GM12878 (cell line): ENCODE measurements around the gene KRTAP2-4. TPM values are rescaled to one million over a fixed set of nuclear protein-coding genes. Genes with fewer than 3 reads are reported as not detected.
"Not testable (repeated sequence)": the region's sequence is repeated elsewhere in the genome, so short reads cannot be mapped to it uniquely, and the experiment has no call there.

Experiments used
- ATAC-seq: fragments of 200-7000 bp; cut with Tn5 transposase; 3 replicates; pipeline ENCODE4 v1.9.1; 2020; ENCODE audit warnings: mild to moderate bottlenecking, moderate library complexity
- BruUV-seq: library from RNA; stranded (reverse); fragments of 400-500 nt; replicated peaks from 2 replicates; lab custom pipeline; 2021; lab: Mats Ljungman, UMichigan
- CTCF ChIA-PET: fragments of 300-600 bp; sonication (Branson Sonifier 250); formaldehyde crosslinking; extraction: SDS; loops from one replicate; lab custom pipeline; 2021; ENCODE audit warnings: inconsistent platforms; lab: Yijun Ruan, JAX
- POLR2A ChIA-PET: fragments of 350-600 bp; formaldehyde crosslinking; extraction: SDS; loops from one replicate; lab custom pipeline; 2021; ENCODE audit warnings: inconsistent platforms; lab: Charles Lee
- RAD21 ChIA-PET: fragments of 300-600 bp; sonication (Branson Sonifier 250); formaldehyde crosslinking; loops from one replicate; lab custom pipeline; 2023; ENCODE audit warnings: antibody characterized with exemption; ENCODE audit not compliant: unreplicated experiment; lab: Charles Lee
- SMC1A ChIA-PET: fragments of 300-600 bp; sonication (Branson Sonifier 250); formaldehyde crosslinking; loops from one replicate; lab custom pipeline; 2023; ENCODE audit not compliant: unreplicated experiment, uncharacterized antibody; lab: Charles Lee
- DNase-seq: peaks from one replicate; pipeline ENCODE4 v3.0.0-alpha.2; 2011; ENCODE audit warnings: low read depth, low spot score
- FAIRE-seq: peaks from 3 replicates; lab custom pipeline; 2011; peaks lifted over from hg19 to GRCh38; lab: Jason Lieb, UNC
- H2AFZ ChIP-seq: 2 replicates; pipeline ENCODE4 v1.6.0; 2011; ENCODE audit warnings: low read depth, low read length, control low read depth; ENCODE audit not compliant: control insufficient read depth
- H3K27ac ChIP-seq: 2 replicates; pipeline ENCODE4 v1.5.1; 2011; ENCODE audit warnings: control low read depth; ENCODE audit not compliant: control insufficient read depth, insufficient read depth
- H3K27me3 ChIP-seq, 2 experiments: replicated peaks in 1 of 2; 2 replicates each; pipeline versions ENCODE4 v1.6.0 to v1.6.1; 2011; ENCODE audit warnings: low read length in 1 of 2; ENCODE audit not compliant: control insufficient read depth in 2 of 2, insufficient read depth in 2 of 2
- H3K36me3 ChIP-seq, 2 experiments: 2 replicates each; pipeline ENCODE4 v1.5.1; 2011; ENCODE audit warnings: low read length in 1 of 2; ENCODE audit not compliant: control insufficient read depth in 2 of 2, insufficient read depth in 2 of 2
- H3K4me1 ChIP-seq: 2 replicates; pipeline ENCODE4 v1.6.1; 2011; ENCODE audit warnings: mild to moderate bottlenecking, low read length, moderate library complexity, mixed read lengths; ENCODE audit not compliant: control insufficient read depth, insufficient read depth
- H3K4me2 ChIP-seq: 2 replicates; pipeline ENCODE4 v1.6.0; 2011; ENCODE audit warnings: control low read depth; ENCODE audit not compliant: control insufficient read depth, insufficient read depth
- H3K4me3 ChIP-seq: fragments of 200-600 bp; sonication (generic); 2 replicates; pipeline ENCODE4 v1.5.1; 2016
- H3K79me2 ChIP-seq: 2 replicates; pipeline ENCODE4 v1.6.0; 2011; ENCODE audit warnings: low read length; ENCODE audit not compliant: control insufficient read depth, insufficient read depth
- H3K9ac ChIP-seq: 2 replicates; pipeline ENCODE4 v1.8.0; 2011; ENCODE audit warnings: low read length, control low read depth, mixed read lengths; ENCODE audit not compliant: control insufficient read depth, insufficient read depth
- H3K9me3 ChIP-seq: replicated peaks from 3 replicates; pipeline ENCODE4 v1.5.1; 2011; ENCODE audit warnings: mild to moderate bottlenecking, low read length; ENCODE audit not compliant: control insufficient read depth, insufficient read depth
- H4K20me1 ChIP-seq: 2 replicates; pipeline ENCODE4 v1.6.0; 2011; ENCODE audit not compliant: control insufficient read depth, insufficient read depth
- CBX3 ChIP-seq: fragments of 200-600 bp; sonication (generic); IDR thresholded peaks from 2 replicates; pipeline ENCODE4 v1.6.1; 2016; ENCODE audit warnings: low read depth, borderline replicate concordance
- CBX5 ChIP-seq: sonication (generic); IDR thresholded peaks from 2 replicates; pipeline ENCODE4 v1.6.1; 2016; ENCODE audit warnings: low read depth, moderate library complexity, mild to moderate bottlenecking, inconsistent platforms
- EP300 ChIP-seq, 2 experiments: fragments of 150-350 bp in 1 of 2; IDR thresholded peaks; 2 replicates each; pipeline ENCODE4 v1.6.1; 2011 to 2012; ENCODE audit warnings: low read depth in 2 of 2, low read length in 2 of 2, borderline replicate concordance in 1 of 2, improper control_type of control experiment in 1 of 2, inconsistent platforms in 1 of 2; ENCODE audit not compliant: control insufficient read depth in 1 of 2
- GABPA ChIP-seq: IDR thresholded peaks from 2 replicates; pipeline ENCODE4 v1.6.1; 2014; ENCODE audit warnings: antibody characterized with exemption, low read depth, mild to moderate bottlenecking, inconsistent platforms
- PAX5 ChIP-seq: IDR thresholded peaks from 2 replicates; pipeline ENCODE4 v1.6.1; 2011; ENCODE audit warnings: low read depth, low read length, borderline replicate concordance
- RBBP5 ChIP-seq: fragments of 200-600 bp; sonication (generic); conservative IDR thresholded peaks from 2 replicates; pipeline ENCODE4 v1.6.1; 2016
- SIX5 ChIP-seq: IDR thresholded peaks from 2 replicates; pipeline ENCODE4 v1.6.1; 2011; ENCODE audit warnings: mild to moderate bottlenecking, low read depth, low read length, moderate library complexity; ENCODE audit not compliant: severe bottlenecking
- SPI1 ChIP-seq: IDR thresholded peaks from 2 replicates; pipeline ENCODE4 v1.6.1; 2011; ENCODE audit warnings: low read depth, mild to moderate bottlenecking, low read length, moderate library complexity, borderline replicate concordance; ENCODE audit not compliant: insufficient read depth
- SUPT20H ChIP-seq: IDR thresholded peaks from 2 replicates; pipeline ENCODE4 v1.6.1; 2011; ENCODE audit warnings: low read depth, mild to moderate bottlenecking, low read length, moderate library complexity, borderline replicate concordance; ENCODE audit not compliant: control insufficient read depth
- TARDBP ChIP-seq: IDR thresholded peaks from 2 replicates; pipeline ENCODE4 v1.6.1; 2016; ENCODE audit warnings: borderline replicate concordance
- TBL1XR1 ChIP-seq: IDR thresholded peaks from 2 replicates; pipeline ENCODE4 v1.6.1; 2012; ENCODE audit warnings: low read depth, low read length, improper control_type of control experiment
- ZNF274 ChIP-seq: IDR thresholded peaks from one replicate; pipeline ENCODE4 v1.8.0; 2011; ENCODE audit not compliant: insufficient read length, insufficient read depth
- WGBS: methylation state at CpG from one replicate; pipeline ENCODE4 v1.1.6; 2016; ENCODE audit warnings: low lambda C conversion rate; ENCODE audit not compliant: insufficient replicate concordance, insufficient coverage; ENCODE audit errors: missing lambda C conversion rate; 5-methylcytosine and 5-hydroxymethylcytosine counted together
- in situ Hi-C: fragments of 300-500 bp; cut with MboI; formaldehyde crosslinking; loops from 9 replicates; pipeline ENCODE4 v1.14.3; 2018; ENCODE audit warnings: mixed read lengths
- intact Hi-C: fragments of 100-400 bp; cut with micrococcal nuclease; formaldehyde crosslinking; loops from one replicate; pipeline ENCODE4 v1.14.2; 2022; ENCODE audit not compliant: unreplicated experiment
- polyA plus RNA-seq, 11 experiments: library from polyadenylated mRNA; depleted of rRNA in 4 of 11; unstranded in 6 of 11; stranded (reverse) in 5 of 11; fragments of >200 nt; fragmentation: Nextera tagmentation in 4 of 11; fragmentation: Illumina TruSeq in 1 of 11; extraction: Ambion mirVana in 4 of 11; extraction: Trizol in 1 of 11; gene quantifications; 1 replicate in 1 of 11; 2 replicates in 10 of 11; pipeline versions ENCODE4 v1.2.1 to v1.2.3, GENCODE V29; 2011 to 2016; ENCODE audit warnings: inconsistent platforms in 2 of 11, missing spikeins in 2 of 11, low read depth in 1 of 11
- total RNA-seq, 4 experiments: library from RNA; depleted of rRNA in 3 of 4; stranded (reverse); fragments of >200 nt in 3 of 4; fragmentation: Illumina TruSeq in 1 of 4; extraction: Trizol in 1 of 4; gene quantifications; 2 replicates each; pipeline versions ENCODE4 v1.2.1 to v1.2.3, GENCODE V29; 2013 to 2021

Gene KRTAP2-4
- total and polyA plus RNA-seq, 10 of the 15 experiments (the other 5 are each of a cell fraction or from before 2014, with no cell fraction given) = not detected

DNA sequence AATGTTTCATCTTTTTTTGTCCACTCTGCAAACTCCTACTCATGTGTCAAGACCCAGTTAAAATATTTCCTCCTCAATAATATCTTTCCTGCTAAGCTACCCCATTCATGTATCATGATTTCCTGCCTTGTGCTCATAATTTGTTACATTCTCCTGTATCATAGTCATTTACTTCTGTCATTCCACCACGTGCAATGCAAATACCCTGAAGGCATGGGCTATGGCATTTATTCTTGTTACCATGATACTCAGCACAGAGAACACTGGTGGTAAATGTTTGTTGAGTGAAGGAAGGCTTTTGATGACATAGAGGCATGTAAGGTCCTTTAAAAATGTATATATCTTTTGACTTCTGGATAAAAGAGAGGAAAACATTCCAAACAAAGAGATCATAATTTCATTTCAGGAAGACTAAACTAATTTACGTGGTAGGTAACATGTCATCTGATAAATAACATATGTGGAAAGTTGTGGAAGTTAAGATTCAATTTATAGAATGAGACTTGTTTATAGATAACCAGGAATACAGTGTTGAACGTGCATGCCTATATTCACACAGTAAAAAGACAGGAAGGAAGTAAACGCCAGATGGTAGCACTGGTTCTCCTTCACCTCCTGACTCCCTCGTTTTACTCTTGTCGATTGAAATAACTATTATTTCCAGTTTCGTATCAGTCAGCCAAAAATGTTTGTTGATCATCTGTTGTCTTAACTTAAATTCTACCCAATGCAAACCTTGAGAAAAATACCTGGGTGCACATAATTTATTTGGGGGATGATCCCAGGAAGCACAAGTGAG lies 34.2 kb upstream of the KRTAP2-4 start:
- in situ Hi-C loops, SMC1A ChIA-PET, H2AFZ ChIP-seq, RAD21 ChIA-PET, ATAC-seq, H4K20me1 ChIP-seq, H3K4me1 ChIP-seq, H3K9ac ChIP-seq, H3K79me2 ChIP-seq, H3K4me3 ChIP-seq, POLR2A ChIA-PET, DNase-seq, H3K36me3 ChIP-seq, H3K4me2 ChIP-seq, CTCF ChIA-PET, intact Hi-C loops, H3K27me3 ChIP-seq, FAIRE-seq, H3K27ac ChIP-seq, BruUV-seq, H3K9me3 ChIP-seq: not testable (repeated sequence)
- WGBS = 0% methylated on average over 7 of the region's 7 CpGs

DNA sequence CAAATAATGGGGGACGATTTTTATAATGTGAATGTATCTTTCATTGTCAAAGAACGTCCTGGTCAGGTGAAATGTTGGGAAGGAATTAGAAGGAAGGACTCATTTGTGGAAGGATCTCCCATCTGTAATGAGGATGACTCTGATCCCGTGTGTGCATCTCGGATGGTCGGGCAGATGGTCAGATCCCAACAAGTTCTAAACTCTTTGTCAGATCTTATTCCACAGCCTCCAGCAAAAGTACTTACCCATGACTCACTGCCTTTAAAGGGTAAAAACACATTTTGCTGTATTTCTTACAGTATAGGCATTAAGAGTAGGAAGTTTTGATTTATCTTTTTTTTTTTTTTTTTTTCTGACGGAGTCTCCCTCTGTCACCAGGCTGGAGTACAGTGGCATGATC lies 32.8 kb upstream of the KRTAP2-4 start:
- FAIRE-seq (no peak), DNase-seq (no peak), ATAC-seq (no peak)
- no peaks in the 10 kb centered on the region for H3K9me3 ChIP-seq
- no peak overlapping the region for H3K4me2 ChIP-seq
- no peaks in the 10 kb centered on the region for H3K36me3 ChIP-seq
- H2AFZ ChIP-seq = no peak overlapping the region
- POLR2A ChIA-PET = no interaction called here
- H3K4me1 ChIP-seq = no peaks in the 10 kb centered on the region
- intact Hi-C loops = no loop called here
- no peak overlapping the region for H3K27ac ChIP-seq
- CTCF ChIA-PET = no interaction called here
- no peaks in the 10 kb centered on the region; a peak in 2 of 4 replicates for H3K27me3 ChIP-seq
- no peak for TF ChIP-seq EP300 (IDR thresholded peaks at IDR 0.05; ENCODE audit: borderline replicate concordance in 1 of 2, control insufficient read depth in 1 of 2, low read depth in 2 of 2, low read length in 2 of 2)
- no peak for TF ChIP-seq TBL1XR1
- no peak for TF ChIP-seq GABPA
- no peak for TF ChIP-seq CBX3
- no peak for TF ChIP-seq SIX5
- no peak for TF ChIP-seq SPI1
- no peak for TF ChIP-seq ZNF274
- TF ChIP-seq SUPT20H = no peak
- TF ChIP-seq TARDBP = no peak
- TF ChIP-seq PAX5 = no peak
- TF ChIP-seq RBBP5 = no peak
- no peak for TF ChIP-seq CBX5
- H3K9ac ChIP-seq = no peak overlapping the region
- no peaks in the 10 kb centered on the region for H4K20me1 ChIP-seq
- 7% methylated on average over 5 of the region's 6 CpGs for whole genome bisulfite sequencing
- BruUV-seq = no TSS peak
- H3K79me2 ChIP-seq = no peaks in the 10 kb centered on the region
- RAD21 ChIA-PET = no interaction called here
- in situ Hi-C loops = no loop called here
- no peak overlapping the region for H3K4me3 ChIP-seq
- SMC1A ChIA-PET = no interaction called here
